Astrocyte (in vitro differentiated cells and primary cell): Measurements from ENCODE around the gene SUSD6. TPM values are rescaled to one million over a fixed set of nuclear protein-coding genes. Genes with fewer than 3 reads are reported as not detected.
A peak's percentile ranks its signal among the peaks of the same experiment; 100 is the strongest.

Experiments
- DNase-seq: peaks from one replicate; pipeline ENCODE4 v3.0.0-alpha.2; 2010; ENCODE audit warnings: low read depth
- FAIRE-seq: peaks from 2 replicates; lab custom pipeline; 2011; peaks lifted over from hg19 to GRCh38; lab: Jason Lieb, UNC
- H2AFZ ChIP-seq: 2 replicates; pipeline ENCODE4 v1.6.0; 2012; ENCODE audit warnings: low read depth, low read length, inconsistent platforms
- H3K27ac ChIP-seq: 2 replicates; pipeline ENCODE4 v1.5.1; 2011; ENCODE audit warnings: low read depth, low read length, inconsistent platforms
- H3K27me3 ChIP-seq: 2 replicates; pipeline ENCODE4 v1.6.0; 2011; ENCODE audit warnings: low read length, inconsistent platforms; ENCODE audit not compliant: insufficient read depth
- H3K36me3 ChIP-seq: 2 replicates; pipeline ENCODE4 v1.5.1; 2011; ENCODE audit warnings: low read length, inconsistent platforms; ENCODE audit not compliant: insufficient read depth
- H3K4me1 ChIP-seq: 2 replicates; pipeline ENCODE4 v1.5.1; 2011; ENCODE audit warnings: low read length, inconsistent platforms; ENCODE audit not compliant: insufficient read depth
- H3K4me2 ChIP-seq: 2 replicates; pipeline ENCODE4 v1.6.0; 2012; ENCODE audit warnings: low read length, inconsistent platforms
- H3K4me3 ChIP-seq: 2 replicates; pipeline ENCODE4 v1.5.1; 2011; ENCODE audit warnings: low read depth, mild to moderate bottlenecking, low read length, inconsistent platforms; ENCODE audit not compliant: insufficient read depth
- H3K79me2 ChIP-seq: 2 replicates; pipeline ENCODE4 v1.6.0; 2012; ENCODE audit warnings: mild to moderate bottlenecking, low read length, inconsistent platforms; ENCODE audit not compliant: insufficient read depth
- H3K9ac ChIP-seq: 2 replicates; pipeline ENCODE4 v1.6.0; 2012; ENCODE audit warnings: mild to moderate bottlenecking, low read length, inconsistent platforms
- H3K9me3 ChIP-seq: 2 replicates; pipeline ENCODE4 v1.5.1; 2012; ENCODE audit warnings: low read depth, mild to moderate bottlenecking, low read length, inconsistent platforms; ENCODE audit not compliant: insufficient read depth
- H4K20me1 ChIP-seq: 2 replicates; pipeline ENCODE4 v1.6.0; 2012; ENCODE audit warnings: low read length, inconsistent platforms; ENCODE audit not compliant: insufficient read depth
- H3K27ac Mint-ChIP-seq: one replicate; pipeline ENCODE4 v1.8.0; 2021; ENCODE audit warnings: mild to moderate bottlenecking, mixed read lengths; ENCODE audit not compliant: unreplicated experiment
- H3K27me3 Mint-ChIP-seq: one replicate; pipeline ENCODE4 v1.8.0; 2021; ENCODE audit warnings: low read depth, mixed read lengths; ENCODE audit not compliant: unreplicated experiment
- H3K36me3 Mint-ChIP-seq: one replicate; pipeline ENCODE4 v1.8.0; 2021; ENCODE audit warnings: low read depth, mixed read lengths; ENCODE audit not compliant: unreplicated experiment
- H3K4me1 Mint-ChIP-seq: one replicate; pipeline ENCODE4 v1.8.0; 2021; ENCODE audit warnings: low read depth, mixed read lengths; ENCODE audit not compliant: unreplicated experiment
- H3K4me3 Mint-ChIP-seq: one replicate; pipeline ENCODE4 v1.8.0; 2021; ENCODE audit warnings: mild to moderate bottlenecking, moderate library complexity, mixed read lengths; ENCODE audit not compliant: unreplicated experiment
- H3K9me3 Mint-ChIP-seq: one replicate; pipeline ENCODE4 v1.8.0; 2021; ENCODE audit warnings: mild to moderate bottlenecking, mixed read lengths; ENCODE audit not compliant: unreplicated experiment
- EZH2 ChIP-seq: IDR thresholded peaks from 2 replicates; pipeline ENCODE4 v1.6.1; 2012; ENCODE audit warnings: mild to moderate bottlenecking, low read length, inconsistent platforms; ENCODE audit not compliant: insufficient read depth
- total RNA-seq: library from RNA; stranded (reverse); gene quantifications from 2 replicates; pipeline ENCODE4 v1.2.1, GENCODE V29; 2021
- TF ChIP-seq, protein P1 (sequence below): IDR thresholded peaks from 2 replicates; pipeline ENCODE4 v1.5.1; 2011; ENCODE audit warnings: low read depth, mild to moderate bottlenecking, inconsistent platforms, low read length, moderate library complexity; ENCODE audit not compliant: insufficient read depth

SUSD6 gene
- total RNA-seq, 1 donor from 2014 or later = 25.6 TPM

DNA sequence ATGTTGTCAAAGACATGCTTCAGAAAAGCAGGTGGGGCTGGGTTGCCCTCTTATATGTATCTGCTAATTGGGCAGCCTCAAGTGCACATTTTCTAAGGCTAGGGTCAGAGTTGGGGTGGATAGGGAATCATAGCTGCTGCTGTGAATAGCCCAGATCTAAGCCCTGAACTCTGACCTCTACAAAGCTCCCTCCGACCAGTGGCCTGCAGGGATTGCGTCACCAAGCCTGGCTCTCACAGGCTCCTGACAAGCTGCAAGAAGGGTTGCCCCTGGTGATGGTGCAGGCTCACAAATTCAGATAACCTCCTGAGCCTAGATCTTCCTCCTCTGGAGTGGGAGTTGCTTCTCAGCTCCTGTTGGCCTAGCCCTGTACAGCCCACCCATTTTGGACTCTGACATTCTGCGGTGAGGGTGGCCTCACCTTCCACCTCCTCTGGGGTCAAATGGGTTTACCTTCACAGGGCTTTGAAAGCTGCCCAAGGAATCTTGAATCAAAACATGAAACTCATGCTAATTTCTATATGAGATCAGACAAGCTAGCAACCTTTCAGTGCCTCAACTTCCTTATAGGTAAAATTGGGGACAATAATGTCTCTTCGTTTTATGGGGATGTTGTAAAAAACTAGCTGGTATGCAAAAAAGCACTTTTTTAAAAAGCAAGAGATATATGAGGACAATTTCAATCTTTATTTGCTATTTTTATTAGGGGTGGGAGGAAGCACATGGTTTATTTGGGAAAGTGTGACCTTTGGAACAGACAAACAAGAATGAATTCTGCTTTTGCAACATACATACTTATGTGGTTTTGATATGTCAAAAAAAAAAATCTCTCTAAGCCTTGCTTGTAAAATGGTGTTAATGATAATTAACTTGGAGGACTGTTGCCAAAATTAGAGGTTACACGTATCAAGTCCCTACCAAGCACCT is 4.9 kb upstream of the SUSD6 start:
- Histone ChIP-seq H3K4me1 (peaks cover 5% of the 10 kb centered on the region), H3K4me3 (no peak overlapping the region), H3K79me2 (no peaks in the 10 kb centered on the region), H2AFZ (no peak overlapping the region), H4K20me1 (no peaks in the 10 kb centered on the region), H3K4me2 (no peak overlapping the region), H3K27me3 (no peaks in the 10 kb centered on the region), H3K27ac (no peak overlapping the region), H3K36me3 (no peaks in the 10 kb centered on the region), H3K9me3 (no peaks in the 10 kb centered on the region), H3K9ac (no peak overlapping the region)
- no peaks in the 10 kb centered on the region for H3K9me3 Mint-ChIP-seq
- FAIRE-seq (no peak), DNase-seq (no peak)
- no peak overlapping the region for H3K27ac Mint-ChIP-seq
- TF ChIP-seq, protein P1, sequence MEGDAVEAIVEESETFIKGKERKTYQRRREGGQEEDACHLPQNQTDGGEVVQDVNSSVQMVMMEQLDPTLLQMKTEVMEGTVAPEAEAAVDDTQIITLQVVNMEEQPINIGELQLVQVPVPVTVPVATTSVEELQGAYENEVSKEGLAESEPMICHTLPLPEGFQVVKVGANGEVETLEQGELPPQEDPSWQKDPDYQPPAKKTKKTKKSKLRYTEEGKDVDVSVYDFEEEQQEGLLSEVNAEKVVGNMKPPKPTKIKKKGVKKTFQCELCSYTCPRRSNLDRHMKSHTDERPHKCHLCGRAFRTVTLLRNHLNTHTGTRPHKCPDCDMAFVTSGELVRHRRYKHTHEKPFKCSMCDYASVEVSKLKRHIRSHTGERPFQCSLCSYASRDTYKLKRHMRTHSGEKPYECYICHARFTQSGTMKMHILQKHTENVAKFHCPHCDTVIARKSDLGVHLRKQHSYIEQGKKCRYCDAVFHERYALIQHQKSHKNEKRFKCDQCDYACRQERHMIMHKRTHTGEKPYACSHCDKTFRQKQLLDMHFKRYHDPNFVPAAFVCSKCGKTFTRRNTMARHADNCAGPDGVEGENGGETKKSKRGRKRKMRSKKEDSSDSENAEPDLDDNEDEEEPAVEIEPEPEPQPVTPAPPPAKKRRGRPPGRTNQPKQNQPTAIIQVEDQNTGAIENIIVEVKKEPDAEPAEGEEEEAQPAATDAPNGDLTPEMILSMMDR = no peak
- no peak for TF ChIP-seq EZH2
- H3K36me3 Mint-ChIP-seq = no peaks in the 10 kb centered on the region
- H3K4me1 Mint-ChIP-seq = peaks cover 10% of the 10 kb centered on the region
- peaks cover 2% of the 10 kb centered on the region for H3K27me3 Mint-ChIP-seq
- H3K4me3 Mint-ChIP-seq = no peak overlapping the region

DNA sequence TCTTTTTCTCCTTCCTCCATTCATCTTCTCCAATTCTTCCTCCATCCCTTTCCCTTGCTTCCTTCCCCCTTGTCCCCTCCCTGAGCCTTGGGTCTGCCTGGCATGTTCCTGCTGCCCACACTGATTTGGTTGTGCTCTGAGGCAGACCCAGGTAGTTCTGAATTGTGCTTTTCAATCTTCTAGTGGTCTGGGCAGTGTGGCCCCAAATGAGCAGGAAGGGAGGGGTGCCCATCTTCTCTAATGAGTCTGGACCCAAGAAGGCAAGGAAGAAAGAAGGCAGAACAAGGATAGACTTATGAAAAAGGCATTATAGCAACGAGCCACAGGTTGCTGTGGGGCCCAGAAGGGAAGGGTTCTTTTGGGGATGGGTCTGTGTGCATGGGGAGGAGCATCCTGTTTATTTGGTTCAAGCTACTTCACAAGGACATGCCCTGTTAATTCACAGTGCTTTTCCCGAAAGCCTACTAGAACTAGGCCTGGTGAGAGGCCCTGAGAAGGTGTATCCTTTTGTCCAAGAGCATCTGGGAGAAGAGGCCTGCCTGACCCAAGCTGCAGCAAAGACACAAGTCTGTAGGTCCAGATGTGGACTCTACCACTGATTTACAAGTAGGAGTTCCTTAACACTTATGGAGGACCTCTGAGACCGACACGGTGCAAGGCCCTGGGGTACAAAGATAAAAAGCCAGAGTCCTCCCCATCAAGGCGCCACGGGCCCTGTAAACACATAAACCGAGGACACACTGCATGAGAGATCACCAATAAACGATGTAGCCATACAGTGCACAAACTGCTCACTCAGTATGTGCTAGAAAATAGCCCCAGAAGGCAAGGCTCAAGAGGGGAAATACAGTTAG is 1.1 kb upstream of the SUSD6 start:
- Histone ChIP-seq H3K9me3 (no peaks in the 10 kb centered on the region), H3K4me3 (peak overlapping the region; percentile 78), H3K4me1 (peaks cover 23% of the 10 kb centered on the region), H3K27me3 (no peaks in the 10 kb centered on the region), H3K9ac (peak overlapping the region; percentile 82), H3K4me2 (peak overlapping the region; percentile 96), H2AFZ (peak overlapping the region; percentile 92), H3K36me3 (no peaks in the 10 kb centered on the region), H3K27ac (peak overlapping the region; percentile 71), H3K79me2 (peaks cover 33% of the 10 kb centered on the region), H4K20me1 (peaks cover 31% of the 10 kb centered on the region)
- no peak for DNase-seq
- Mint-ChIP-seq H3K27ac (no peak overlapping the region), H3K4me1 (peaks cover 27% of the 10 kb centered on the region), H3K27me3 (peaks cover 2% of the 10 kb centered on the region), H3K9me3 (no peaks in the 10 kb centered on the region), H3K4me3 (peak overlapping the region; percentile 94), H3K36me3 (no peaks in the 10 kb centered on the region)
- FAIRE-seq = no peak
- no peak for TF ChIP-seq EZH2

DNA sequence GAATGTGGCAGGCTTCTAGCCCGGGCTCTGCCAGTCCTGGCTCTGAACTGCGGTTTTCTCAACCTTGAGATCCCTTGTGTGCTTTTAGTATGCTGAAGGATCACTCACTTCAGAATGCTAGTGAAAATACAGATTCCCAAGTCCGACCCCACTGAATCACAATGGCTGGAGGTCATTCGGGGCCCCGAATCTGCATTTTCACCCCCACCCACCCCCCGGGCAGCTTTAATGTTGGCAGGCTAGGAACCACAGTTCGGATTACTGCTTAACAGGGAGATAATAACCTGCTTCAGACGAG is 573 bp upstream of the SUSD6 start:
- Histone ChIP-seq H3K36me3 (no peaks in the 10 kb centered on the region), H3K27ac (peak overlapping the region; percentile 71), H3K9me3 (no peaks in the 10 kb centered on the region), H3K4me1 (peaks cover 29% of the 10 kb centered on the region), H3K4me2 (peak overlapping the region; percentile 96), H3K9ac (peak overlapping the region; percentile 82), H3K79me2 (peaks cover 37% of the 10 kb centered on the region), H3K27me3 (no peaks in the 10 kb centered on the region), H3K4me3 (peak overlapping the region; percentile 78), H2AFZ (peak overlapping the region; percentile 92), H4K20me1 (peaks cover 35% of the 10 kb centered on the region)
- Mint-ChIP-seq H3K27ac (peak overlapping the region; percentile 95), H3K4me3 (peak overlapping the region; percentile 94), H3K4me1 (peaks cover 33% of the 10 kb centered on the region), H3K36me3 (no peaks in the 10 kb centered on the region), H3K27me3 (peaks cover 2% of the 10 kb centered on the region), H3K9me3 (no peaks in the 10 kb centered on the region)
- no peak for FAIRE-seq
- DNase-seq = no peak
- TF ChIP-seq, protein P1 = no peak
- no peak for TF ChIP-seq EZH2
